ENCODE measurements around the gene FERMT3. TPM values are rescaled to one million over a fixed set of nuclear protein-coding genes. Genes with fewer than 3 reads are reported as not detected.

FERMT3 gene
- total RNA-seq, 1 donor from 2014 or later, result 5.9 TPM

DNA sequence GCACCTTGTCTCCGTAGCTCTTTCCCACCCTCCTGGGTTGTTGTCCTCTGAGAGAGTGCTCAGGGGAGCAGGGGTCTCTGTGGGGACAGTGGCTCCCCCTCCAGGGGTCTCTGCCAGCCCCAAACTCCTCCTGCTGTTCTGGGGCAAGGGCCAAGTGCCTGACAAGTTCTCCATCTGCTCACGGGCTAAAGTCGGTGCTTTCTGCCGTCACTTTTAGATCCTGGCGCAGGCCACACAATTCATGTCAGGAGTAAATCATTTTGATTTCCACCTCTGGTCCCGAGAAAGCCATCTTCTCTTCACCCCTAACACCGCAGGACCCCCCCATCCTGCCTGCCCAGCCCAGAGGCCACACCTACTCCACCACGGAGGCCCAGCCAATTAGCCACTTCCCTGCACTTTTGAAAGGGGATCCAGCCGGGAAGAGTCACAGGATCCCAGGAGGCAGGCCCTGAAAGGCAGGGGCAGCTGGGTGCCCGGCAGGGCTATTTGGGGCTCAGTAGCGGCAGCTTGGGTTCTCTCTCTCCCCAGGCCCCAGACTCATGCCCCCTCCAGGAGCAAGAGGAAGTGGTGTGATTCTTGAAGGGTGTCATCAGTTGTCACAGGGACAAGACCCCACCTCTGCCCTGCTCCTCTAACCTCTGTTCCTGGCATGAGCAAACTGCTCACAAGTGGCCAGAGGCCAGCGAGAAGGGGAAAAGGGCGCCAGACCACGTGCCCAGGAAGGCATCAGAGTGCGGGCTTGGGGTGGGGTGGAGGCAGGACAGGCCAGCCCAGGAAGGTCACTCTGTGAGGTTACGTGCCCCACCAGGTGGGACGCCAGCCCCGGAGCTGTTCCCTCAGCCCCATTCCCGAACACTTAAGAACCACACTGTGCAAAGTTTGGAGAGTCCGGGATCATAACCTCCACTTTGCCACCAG is 41.9 kb upstream of the FERMT3 start:
- no peaks in the 10 kb centered on the region for H3K27me3 Mint-ChIP-seq
- no peaks in the 10 kb centered on the region for H3K36me3 Mint-ChIP-seq (ENCODE audit: insufficient read depth)
- DNase-seq (ENCODE audit: low spot score, unreplicated experiment), result no peak
- TF ChIP-seq, protein P1, sequence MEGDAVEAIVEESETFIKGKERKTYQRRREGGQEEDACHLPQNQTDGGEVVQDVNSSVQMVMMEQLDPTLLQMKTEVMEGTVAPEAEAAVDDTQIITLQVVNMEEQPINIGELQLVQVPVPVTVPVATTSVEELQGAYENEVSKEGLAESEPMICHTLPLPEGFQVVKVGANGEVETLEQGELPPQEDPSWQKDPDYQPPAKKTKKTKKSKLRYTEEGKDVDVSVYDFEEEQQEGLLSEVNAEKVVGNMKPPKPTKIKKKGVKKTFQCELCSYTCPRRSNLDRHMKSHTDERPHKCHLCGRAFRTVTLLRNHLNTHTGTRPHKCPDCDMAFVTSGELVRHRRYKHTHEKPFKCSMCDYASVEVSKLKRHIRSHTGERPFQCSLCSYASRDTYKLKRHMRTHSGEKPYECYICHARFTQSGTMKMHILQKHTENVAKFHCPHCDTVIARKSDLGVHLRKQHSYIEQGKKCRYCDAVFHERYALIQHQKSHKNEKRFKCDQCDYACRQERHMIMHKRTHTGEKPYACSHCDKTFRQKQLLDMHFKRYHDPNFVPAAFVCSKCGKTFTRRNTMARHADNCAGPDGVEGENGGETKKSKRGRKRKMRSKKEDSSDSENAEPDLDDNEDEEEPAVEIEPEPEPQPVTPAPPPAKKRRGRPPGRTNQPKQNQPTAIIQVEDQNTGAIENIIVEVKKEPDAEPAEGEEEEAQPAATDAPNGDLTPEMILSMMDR (IDR thresholded peaks at IDR 0.05; ENCODE audit: unreplicated experiment), result no peak
- peaks cover 7% of the 10 kb centered on the region for H3K4me1 Mint-ChIP-seq (ENCODE audit: low read depth)
- H3K4me3 Mint-ChIP-seq (ENCODE audit: low read depth), result peak overlapping the region; percentile 66
- H3K27ac Mint-ChIP-seq, result no peak overlapping the region
- no peaks in the 10 kb centered on the region for H3K9me3 Mint-ChIP-seq (ENCODE audit: low read depth)

DNA sequence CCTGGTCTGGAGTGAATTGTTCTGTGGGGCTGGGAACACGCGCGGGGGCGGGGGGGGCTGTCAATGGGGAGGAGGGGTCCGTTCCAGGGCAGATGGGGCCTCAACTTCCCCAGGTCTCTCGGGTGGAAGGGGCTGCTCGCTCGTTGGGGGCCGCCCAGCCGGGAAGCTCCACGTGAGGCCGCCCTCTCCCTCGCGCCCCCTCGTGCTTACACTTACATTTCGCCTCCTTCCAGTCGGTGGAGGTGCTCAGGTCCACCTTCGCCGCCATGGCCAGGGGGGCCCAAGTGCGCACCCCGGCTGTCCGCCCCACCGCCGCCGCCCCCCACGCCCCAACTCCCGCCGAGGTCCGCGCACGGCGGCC is 41.1 kb upstream of the FERMT3 start:
- H3K27ac Mint-ChIP-seq, result no peak overlapping the region

DNA sequence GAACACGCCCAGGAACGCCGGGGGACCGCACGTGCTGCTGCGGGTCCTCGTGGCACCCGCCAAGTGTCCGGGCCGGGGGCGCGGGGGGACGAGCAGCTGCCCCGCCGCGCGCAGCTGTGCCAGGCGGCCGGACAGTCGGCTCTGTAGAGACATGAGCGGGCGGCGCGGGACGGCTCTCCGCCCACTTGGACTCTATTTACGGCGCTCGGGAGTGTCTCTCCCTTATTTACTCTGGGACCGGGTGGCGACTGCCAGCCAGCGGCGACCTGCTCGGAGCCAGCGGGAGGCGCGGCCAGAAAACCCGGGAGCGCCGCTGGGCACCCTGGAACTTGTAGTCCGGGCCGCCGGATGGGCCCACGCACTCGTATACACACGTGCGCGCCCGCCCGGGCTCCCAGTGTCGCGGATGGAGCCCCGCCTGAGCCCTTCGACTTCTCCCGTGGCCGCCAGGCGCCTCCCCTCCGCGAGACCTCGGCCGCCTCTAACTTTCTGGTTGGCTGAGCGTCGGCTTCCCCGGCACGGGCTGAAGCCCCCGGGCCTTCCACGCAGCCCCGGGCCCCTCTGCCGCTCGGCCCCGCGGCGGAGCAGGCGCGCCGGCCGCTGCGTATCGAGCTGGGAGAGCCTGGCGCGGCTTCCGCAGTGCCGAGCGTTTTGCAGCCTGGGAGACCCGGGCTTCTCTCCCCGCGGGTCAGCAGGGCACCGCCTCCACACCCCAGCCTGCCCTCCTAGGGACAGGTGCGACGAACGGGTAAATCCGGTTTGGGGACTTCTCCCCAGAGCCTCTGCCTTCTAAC is 40.5 kb upstream of the FERMT3 start, which contains the start of gene MACROD1:
MACROD1 (minus strand) TSS at position 272 of the 794 bp plus-strand sequence; CDS start at position 153, 119 bp downstream.
- H3K36me3 Mint-ChIP-seq (ENCODE audit: insufficient read depth), result peaks cover 1% of the 10 kb centered on the region
- H3K9me3 Mint-ChIP-seq (ENCODE audit: low read depth), result no peaks in the 10 kb centered on the region
- peaks cover 7% of the 10 kb centered on the region for H3K4me1 Mint-ChIP-seq (ENCODE audit: low read depth)
- peak; percentile 80 for DNase-seq (ENCODE audit: low spot score, unreplicated experiment)
- TF ChIP-seq, protein P1 (IDR thresholded peaks at IDR 0.05; ENCODE audit: unreplicated experiment), result no peak
- H3K27ac Mint-ChIP-seq, result peak within 1 kb of the TSS; percentile 99
- peak within 1 kb of the TSS; percentile 82 for H3K4me3 Mint-ChIP-seq (ENCODE audit: low read depth)
- no peaks in the 10 kb centered on the region for H3K27me3 Mint-ChIP-seq

More for the DNA sequence above, 41.1 kb upstream of the FERMT3 start:
- peak; percentile 37 for DNase-seq (ENCODE audit: low spot score, unreplicated experiment)
- H3K36me3 Mint-ChIP-seq (ENCODE audit: insufficient read depth), result peaks cover 1% of the 10 kb centered on the region
- H3K27me3 Mint-ChIP-seq, result no peaks in the 10 kb centered on the region
- TF ChIP-seq, protein P1 (IDR thresholded peaks at IDR 0.05; ENCODE audit: unreplicated experiment), result peak; percentile 39
- H3K9me3 Mint-ChIP-seq (ENCODE audit: low read depth), result no peaks in the 10 kb centered on the region
- H3K4me1 Mint-ChIP-seq (ENCODE audit: low read depth), result peaks cover 7% of the 10 kb centered on the region
- peak overlapping the region; percentile 66 for H3K4me3 Mint-ChIP-seq (ENCODE audit: low read depth)

DNA sequence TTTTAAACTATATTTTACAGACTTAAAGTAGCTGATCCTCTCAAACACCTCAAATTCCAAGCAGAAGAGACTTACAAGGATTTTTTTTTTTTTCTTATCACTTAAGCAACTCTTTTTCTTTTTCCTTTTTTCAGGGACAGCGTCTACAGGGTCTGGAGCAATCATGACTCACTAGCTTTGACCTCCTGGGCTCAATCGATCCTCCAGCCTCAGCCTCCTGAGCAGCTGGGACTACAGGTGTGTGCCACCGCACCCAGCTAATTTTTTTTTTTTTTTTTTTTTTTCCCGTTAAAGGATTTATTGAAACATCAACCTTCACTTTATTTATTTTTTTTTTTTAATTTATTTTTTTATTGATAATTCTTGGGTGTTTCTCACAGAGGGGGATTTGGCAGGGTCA is 36.1 kb upstream of the FERMT3 start:
- Mint-ChIP-seq H3K4me3 (ENCODE audit: low read depth) (no peak overlapping the region), H3K9me3 (ENCODE audit: low read depth) (no peaks in the 10 kb centered on the region), H3K36me3 (ENCODE audit: insufficient read depth) (peaks cover 4% of the 10 kb centered on the region), H3K27me3 (no peaks in the 10 kb centered on the region), H3K4me1 (ENCODE audit: low read depth) (peaks cover 5% of the 10 kb centered on the region), H3K27ac (no peak overlapping the region)
- TF ChIP-seq, protein P1 (IDR thresholded peaks at IDR 0.05; ENCODE audit: unreplicated experiment), result no peak
- DNase-seq (ENCODE audit: low spot score, unreplicated experiment), result no peak

All from progenitor cell of endocrine pancreas (in vitro differentiated cells).